Endothelial cell of umbilical vein (primary cell): Measurements from ENCODE around the gene ZFYVE28. TPM values are rescaled to one million over a fixed set of nuclear protein-coding genes. Genes with fewer than 3 reads are reported as not detected.

ENCODE experiments used
- BruUV-seq: library from RNA; stranded (reverse); fragments of 400-500 nt; replicated peaks from 2 replicates; lab custom pipeline; 2021; lab: Mats Ljungman, UMichigan
- CTCF ChIA-PET: fragments of 300-600, 350-600 bp; sonication (Branson Sonifier 250); formaldehyde crosslinking; loops from one replicate; lab custom pipeline; 2021; ENCODE audit warnings: antibody characterized with exemption, inconsistent platforms; lab: Charles Lee
- POLR2A ChIA-PET: fragments of 300-600, 350-600 bp; sonication (Branson Sonifier 250); formaldehyde crosslinking; loops from one replicate; lab custom pipeline; 2021; ENCODE audit warnings: antibody characterized with exemption, inconsistent platforms; lab: Charles Lee
- DNase-seq: peaks from one replicate; pipeline ENCODE4 v3.0.0-alpha.2; 2011; ENCODE audit warnings: low read depth, low spot score
- FAIRE-seq: peaks from 2 replicates; lab custom pipeline; 2011; peaks lifted over from hg19 to GRCh38; lab: Jason Lieb, UNC
- H2AFZ ChIP-seq: 2 replicates; pipeline ENCODE4 v1.6.0; 2012; ENCODE audit warnings: low read depth, low read length, control low read depth, inconsistent platforms
- H3K27ac ChIP-seq: 2 replicates; pipeline ENCODE4 v1.5.1; 2011; ENCODE audit warnings: low read depth, mild to moderate bottlenecking, control low read depth, low read length, moderate library complexity; ENCODE audit not compliant: insufficient read depth
- H3K27me3 ChIP-seq, 2 experiments: 2 replicates each; pipeline versions ENCODE4 v1.6.0 to v1.6.1; 2011; ENCODE audit warnings: low read length in 2 of 2, mixed read lengths in 1 of 2; ENCODE audit not compliant: control insufficient read depth in 2 of 2, insufficient read depth in 2 of 2
- H3K36me3 ChIP-seq, 2 experiments: 2 replicates in 1 of 2; 3 replicates in 1 of 2; pipeline ENCODE4 v1.5.1; 2011; ENCODE audit warnings: low read length in 2 of 2, mild to moderate bottlenecking in 1 of 2, moderate library complexity in 1 of 2; ENCODE audit not compliant: control insufficient read depth in 2 of 2, insufficient read depth in 2 of 2; ENCODE audit errors: extremely low read depth in 1 of 2
- H3K4me1 ChIP-seq: 3 replicates; pipeline ENCODE4 v1.5.1; 2011; ENCODE audit warnings: mild to moderate bottlenecking, low read length; ENCODE audit not compliant: control insufficient read depth, insufficient read depth; ENCODE audit errors: extremely low read depth
- H3K4me2 ChIP-seq: 2 replicates; pipeline ENCODE4 v1.6.1; 2011; ENCODE audit warnings: low read length, control low read depth, mixed read lengths; ENCODE audit not compliant: insufficient read depth
- H3K4me3 ChIP-seq, 3 experiments: fragments of 200-600 bp in 1 of 3; sonication (generic), shearing (Covaris generic) in 1 of 3; replicated peaks in 1 of 3; 2 replicates each; pipeline ENCODE4 v1.5.1; 2011 to 2016; ENCODE audit warnings: control low read depth in 3 of 3, low read length in 3 of 3, mild to moderate bottlenecking in 2 of 3, inconsistent platforms in 1 of 3, low read depth in 1 of 3, moderate library complexity in 1 of 3; ENCODE audit not compliant: insufficient read depth in 1 of 3
- H3K79me2 ChIP-seq: 2 replicates; pipeline ENCODE4 v1.6.0; 2012; ENCODE audit warnings: low read length, inconsistent platforms; ENCODE audit not compliant: control insufficient read depth, insufficient read depth
- H3K9ac ChIP-seq: replicated peaks from 2 replicates; pipeline ENCODE3; 2011; ENCODE audit warnings: low read length, control low read depth; ENCODE audit not compliant: insufficient read depth; ENCODE audit errors: extremely low read depth
- H3K9me1 ChIP-seq: replicated peaks from 3 replicates; pipeline ENCODE4 v1.6.0; 2011; ENCODE audit warnings: mild to moderate bottlenecking, low read length; ENCODE audit not compliant: control insufficient read depth, insufficient read depth; ENCODE audit errors: extremely low read depth
- H3K9me3 ChIP-seq: replicated peaks from 2 replicates; pipeline ENCODE4 v1.5.1; 2012; ENCODE audit warnings: low read length, inconsistent platforms; ENCODE audit not compliant: control insufficient read depth, insufficient read depth
- H4K20me1 ChIP-seq: replicated peaks from 2 replicates; pipeline ENCODE3; 2011; ENCODE audit warnings: mild to moderate bottlenecking, low read length; ENCODE audit not compliant: control insufficient read depth, insufficient read depth; ENCODE audit errors: extremely low read depth
- CTCF ChIP-seq, 2 donors: IDR thresholded peaks; 1 replicate in 1 of 2; 2 replicates in 1 of 2; pipeline ENCODE4 v1.5.1; 2011; ENCODE audit warnings: low read length in 2 of 2, mild to moderate bottlenecking in 2 of 2, moderate library complexity in 2 of 2, control low read depth in 1 of 2, inconsistent platforms in 1 of 2, low read depth in 1 of 2; ENCODE audit not compliant: insufficient read depth in 1 of 2; ENCODE audit errors: extremely low read depth in 1 of 2
- EZH2 ChIP-seq: IDR thresholded peaks from 2 replicates; pipeline ENCODE4 v1.6.1; 2012; ENCODE audit warnings: borderline replicate concordance, low read depth, mild to moderate bottlenecking, moderate library complexity, low read length, inconsistent platforms; ENCODE audit not compliant: severe bottlenecking
- FOS ChIP-seq: IDR thresholded peaks from 2 replicates; pipeline ENCODE4 v1.6.1; 2011; ENCODE audit warnings: mild to moderate bottlenecking, low read length, moderate library complexity, borderline replicate concordance; ENCODE audit not compliant: insufficient read depth
- GATA2 ChIP-seq: IDR thresholded peaks from 2 replicates; pipeline ENCODE4 v1.7.0; 2011; ENCODE audit warnings: low read depth, mild to moderate bottlenecking, moderate library complexity, mixed read lengths, low read length; ENCODE audit not compliant: insufficient read length, insufficient read depth
- JUN ChIP-seq: IDR thresholded peaks from 2 replicates; pipeline ENCODE4 v1.6.1; 2011; ENCODE audit warnings: borderline replicate concordance, low read depth; ENCODE audit not compliant: insufficient read length, insufficient read depth
- MAX ChIP-seq: IDR thresholded peaks from 2 replicates; pipeline ENCODE4 v1.6.1; 2011; ENCODE audit not compliant: insufficient read depth, insufficient read length
- MYC ChIP-seq: IDR thresholded peaks from one replicate; pipeline ENCODE4 v1.6.1; 2011; ENCODE audit warnings: mild to moderate bottlenecking, low read depth, low read length
- POLR2A ChIP-seq: IDR thresholded peaks from 2 replicates; pipeline ENCODE4 v1.6.1; 2012; ENCODE audit warnings: low read depth, mild to moderate bottlenecking, control low read depth, low read length
- POLR2AphosphoS5 ChIP-seq: IDR thresholded peaks from 2 replicates; pipeline ENCODE4 v1.6.1; 2012; ENCODE audit warnings: low read depth, mild to moderate bottlenecking, control low read depth, low read length, moderate library complexity; ENCODE audit not compliant: insufficient read depth
- dilution Hi-C: fragments of 300-500 bp; cut with MboI; formaldehyde crosslinking; loops from one replicate; pipeline ENCODE4 v1.15.0; 2019; ENCODE audit warnings: low sequenced_read_pairs; ENCODE audit not compliant: extremely low pct_ligation_motif_present
- intact Hi-C: fragments of 100-400 bp; cut with micrococcal nuclease; formaldehyde crosslinking; loops from one replicate; pipeline ENCODE4 v1.10.0; 2022
- polyA plus RNA-seq, 4 experiments: library from polyadenylated mRNA; depleted of rRNA in 3 of 4; stranded (reverse) in 3 of 4; unstranded in 1 of 4; fragments of >200 nt; gene quantifications; 2 replicates each; pipeline versions ENCODE4 v1.2.1 to v1.2.3, GENCODE V29; 2011 to 2012; ENCODE audit warnings: missing spikeins in 1 of 4
- total RNA-seq: library from RNA; stranded (reverse); gene quantifications from 2 replicates; pipeline ENCODE4 v1.2.3, GENCODE V29; 2021

Gene ZFYVE28
- total and polyA plus RNA-seq, 2 donors (not counting 3 experiments of a cell fraction or from before 2014, with no cell fraction given), result 5.8 to 7.1 TPM

GRCh38 chr4:2251073-2251794 lies 167.2 kb downstream of the ZFYVE28 start:
- Histone ChIP-seq H3K79me2 (no peaks in the 10 kb centered on the region), H3K9me1 (no peaks in the 10 kb centered on the region), H3K4me1 (peaks cover 3% of the 10 kb centered on the region), H3K4me3 (no peak overlapping the region), H2AFZ (no peak overlapping the region), H3K9ac (no peak overlapping the region), H3K27ac (no peak overlapping the region), H3K9me3 (no peaks in the 10 kb centered on the region), H3K36me3 (peaks cover 2 to 39% of the 10 kb centered on the region in 2 experiments), H4K20me1 (no peaks in the 10 kb centered on the region), H3K4me2 (no peak overlapping the region), H3K27me3 (no peaks in the 10 kb centered on the region)
- dilution Hi-C loops (no loop called here), intact Hi-C loops (no loop called here)
- CTCF ChIA-PET, result no interaction called here
- no peak for DNase-seq
- no peak for FAIRE-seq
- POLR2A ChIA-PET, result no interaction called here
- BruUV-seq, result no TSS peak
- no peak for TF ChIP-seq POLR2A

DNA sequence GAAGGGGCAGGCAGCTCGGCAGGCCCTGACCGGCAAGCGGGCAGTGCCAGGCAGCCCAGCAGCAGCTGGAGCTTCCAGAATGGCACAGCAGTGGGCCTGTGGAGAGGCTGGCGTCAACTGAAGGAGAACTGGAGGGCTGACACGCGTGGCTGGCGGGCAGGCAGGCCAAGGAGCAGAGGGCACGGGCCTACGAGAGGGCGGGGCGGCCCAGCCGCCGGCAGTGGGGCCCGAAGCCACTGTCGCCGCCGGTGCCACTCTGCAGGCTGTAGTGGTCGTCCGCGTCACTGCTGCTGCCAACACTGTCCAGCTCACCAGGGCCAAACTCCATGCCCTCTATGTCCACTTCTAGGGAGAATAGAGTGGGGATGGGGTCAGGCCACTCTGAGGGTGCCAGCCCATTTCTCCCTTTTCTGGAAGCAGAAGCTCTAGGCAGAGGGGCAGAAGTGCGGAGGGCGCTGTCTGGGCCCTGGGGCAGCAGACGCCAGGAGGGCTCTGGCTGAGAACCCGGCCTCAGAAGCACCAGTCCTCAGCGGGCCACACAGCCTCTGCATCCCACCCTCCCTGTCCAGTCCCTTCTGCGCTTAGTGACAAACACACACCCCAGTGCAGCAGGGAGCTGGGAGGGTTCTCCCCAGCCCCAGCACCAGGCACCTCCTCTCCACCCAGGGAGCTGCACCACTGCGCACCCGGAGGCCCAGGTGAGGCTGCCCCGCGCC lies 167.9 kb downstream of the ZFYVE28 start:
- intact Hi-C loops (no loop called here), dilution Hi-C loops (no loop called here)
- Histone ChIP-seq H3K27me3 (no peaks in the 10 kb centered on the region), H2AFZ (no peak overlapping the region), H3K4me2 (no peak overlapping the region), H3K4me1 (no peaks in the 10 kb centered on the region), H3K9ac (no peak overlapping the region), H3K4me3 (no peak overlapping the region), H3K9me1 (no peaks in the 10 kb centered on the region), H3K9me3 (no peaks in the 10 kb centered on the region), H3K79me2 (no peaks in the 10 kb centered on the region), H3K27ac (no peak overlapping the region), H3K36me3 (peaks cover 2 to 39% of the 10 kb centered on the region in 2 experiments), H4K20me1 (no peaks in the 10 kb centered on the region)
- ChIA-PET CTCF (interaction anchor here (1.4 kb wide), 1 partner anchor 191 kb away, joined by 3 read pairs; no protein-coding TSS in a partner anchor), POLR2A (interaction anchor here (0.5 kb wide), 1 partner anchor 28 kb away, joined by 4 read pairs; no protein-coding TSS in a partner anchor)
- DNase-seq, result no peak
- BruUV-seq, result no TSS peak
- FAIRE-seq, result no peak
- TF ChIP-seq JUN (no peak), EZH2 (no peak), POLR2AphosphoS5 (no peak), CTCF (IDR thresholded peaks at IDR 0.05; ENCODE audit: extremely low read depth in 1 of 2, insufficient read depth in 1 of 2, low read depth in 1 of 2, low read length in 2 of 2) (no peak), MAX (no peak), GATA2 (no peak), POLR2A (no peak), MYC (no peak), FOS (no peak)
